GM19238 (cell line): ENCODE measurements around the gene SAFB.
"Not testable (repeated sequence)": the region's sequence is repeated elsewhere in the genome, so short reads cannot be mapped to it uniquely, and the experiment has no call there.

Experiments used
- DNase-seq: peaks from one replicate; pipeline ENCODE4 v3.0.0; 2011; ENCODE audit warnings: low spot score; ENCODE audit not compliant: insufficient read length

Gene SAFB

GRCh38 chr19:5594521-5594950 lies 28.3 kb upstream of the SAFB start:
- DNase-seq = no peak

DNA sequence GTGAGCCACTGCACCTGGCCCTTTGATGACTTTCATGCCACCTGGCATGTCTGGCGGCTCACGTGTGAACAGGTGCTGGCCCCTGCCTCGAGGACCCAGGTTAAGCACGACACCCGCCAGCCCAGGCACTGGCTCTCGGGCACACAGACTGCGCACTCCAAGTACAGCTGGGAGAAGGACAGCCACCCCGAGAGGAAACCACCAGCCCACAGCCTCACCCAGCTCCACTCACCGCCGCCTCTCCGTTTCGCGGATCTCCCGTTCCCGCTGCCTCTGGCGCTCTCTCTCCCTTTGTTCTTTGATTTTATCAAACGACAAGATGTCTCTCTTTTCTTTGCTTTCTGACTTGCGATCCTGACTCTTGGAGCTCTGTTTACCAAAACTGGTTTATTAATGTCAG lies 27.8 kb upstream of the SAFB start:
- DNase-seq = no peak

DNA sequence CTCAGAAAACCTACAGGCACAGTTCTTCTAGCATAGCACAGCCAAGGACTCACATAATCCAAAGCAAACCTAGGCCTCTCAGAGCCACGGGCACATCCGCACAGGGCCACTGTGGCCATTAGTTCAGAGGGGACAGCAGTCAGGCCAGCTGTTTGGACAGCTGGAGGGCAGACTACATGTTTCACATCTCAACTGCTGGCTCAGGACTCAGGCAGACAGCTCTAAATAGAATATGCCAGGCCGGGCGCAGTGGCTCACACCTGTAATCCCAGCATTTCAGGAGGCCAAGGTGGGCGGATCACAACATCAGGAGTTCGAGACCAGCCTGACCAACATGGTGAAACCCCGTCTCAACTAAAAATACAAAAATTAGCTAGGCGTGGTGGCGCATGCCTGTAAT lies 27.1 kb upstream of the SAFB start:
- no peak for DNase-seq

- DNase-seq = no peak
These were observed 22.1 kb upstream of the SAFB start for GRCh38 chr19:5600797-5601196.

GRCh38 chr19:5603626-5604025 lies 19.3 kb upstream of the SAFB start:
- no peak for DNase-seq

DNA sequence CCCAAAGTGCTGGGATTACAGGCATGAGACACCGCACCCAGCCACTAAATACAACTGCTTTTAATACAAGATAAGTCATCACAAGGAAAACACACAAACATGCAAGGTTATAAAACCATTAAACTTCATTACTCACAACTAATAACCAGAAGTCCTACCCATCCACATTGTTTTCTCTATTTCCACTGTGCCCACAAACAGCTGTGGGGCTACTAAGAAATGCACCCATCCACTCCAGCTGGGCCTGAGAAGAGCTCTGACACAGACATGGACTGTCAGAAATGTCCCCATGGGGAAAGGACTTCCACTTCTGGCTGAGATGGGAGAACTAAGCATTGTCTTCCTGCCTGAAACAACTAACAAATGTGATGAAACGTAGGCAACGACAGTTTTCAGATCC lies 17.5 kb upstream of the SAFB start:
- DNase-seq = no peak

DNA sequence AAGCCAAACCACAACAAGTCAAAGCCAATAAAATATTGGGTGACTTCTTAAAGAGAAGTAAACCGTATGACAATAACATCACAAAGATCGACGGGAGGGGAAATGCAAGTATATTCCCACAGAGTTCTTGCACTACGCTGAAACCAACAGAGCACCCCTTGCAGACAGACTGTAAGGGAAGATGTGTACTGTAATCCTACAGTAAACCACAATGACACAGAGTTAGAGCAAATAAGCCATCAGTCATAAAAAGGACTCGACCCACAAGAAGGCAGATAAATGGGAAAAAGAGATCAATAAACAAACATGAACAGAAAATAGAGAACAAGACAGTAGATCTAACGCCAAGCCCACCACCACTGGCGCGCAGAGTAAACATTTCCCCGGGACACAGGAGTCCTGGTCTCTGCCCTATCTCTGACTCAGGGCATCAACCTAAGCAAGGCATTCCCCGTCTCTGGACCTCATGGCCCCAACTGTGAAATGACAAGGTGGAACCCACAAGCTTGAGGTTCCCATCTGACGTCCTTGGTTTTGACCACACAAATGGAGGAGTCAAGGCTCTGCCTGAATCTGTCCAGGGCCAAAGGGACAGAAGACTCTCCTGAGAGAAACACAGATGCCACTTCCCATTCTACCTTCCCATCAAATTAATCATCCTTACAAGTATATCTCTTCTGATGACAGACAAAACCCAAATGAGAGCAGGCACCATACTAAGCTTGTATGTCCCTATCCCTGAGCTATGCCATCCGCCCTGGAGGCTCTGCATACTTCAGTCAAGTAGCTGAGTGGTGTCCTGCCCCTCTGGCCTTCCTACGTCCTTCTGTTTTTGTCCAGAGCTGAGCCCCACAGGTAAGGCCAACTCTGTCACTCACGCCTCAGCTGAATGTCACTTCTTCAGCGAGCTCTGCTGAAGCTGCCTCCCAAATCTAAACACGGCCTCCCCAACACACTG lies 15.3 kb upstream of the SAFB start:
- no peak for DNase-seq

DNA sequence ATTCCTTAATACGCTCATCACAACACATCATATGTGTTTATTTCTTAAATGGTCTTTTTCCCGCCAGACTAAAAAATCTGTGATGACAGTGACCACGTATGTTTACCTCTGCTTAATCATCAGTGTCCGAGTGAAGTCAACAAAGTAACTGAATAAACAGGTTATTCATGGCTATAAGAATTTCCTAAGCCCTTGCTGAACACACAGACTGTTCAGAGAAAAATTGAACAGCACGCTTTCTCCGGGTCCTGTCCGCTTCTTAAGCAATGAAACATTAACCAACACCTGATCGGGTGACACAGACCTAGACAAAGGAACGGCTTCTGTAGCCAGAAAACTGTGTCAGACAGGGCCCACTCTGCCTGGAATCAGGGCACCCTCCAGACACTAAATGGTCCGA lies 14.6 kb upstream of the SAFB start:
- DNase-seq = no peak

DNA sequence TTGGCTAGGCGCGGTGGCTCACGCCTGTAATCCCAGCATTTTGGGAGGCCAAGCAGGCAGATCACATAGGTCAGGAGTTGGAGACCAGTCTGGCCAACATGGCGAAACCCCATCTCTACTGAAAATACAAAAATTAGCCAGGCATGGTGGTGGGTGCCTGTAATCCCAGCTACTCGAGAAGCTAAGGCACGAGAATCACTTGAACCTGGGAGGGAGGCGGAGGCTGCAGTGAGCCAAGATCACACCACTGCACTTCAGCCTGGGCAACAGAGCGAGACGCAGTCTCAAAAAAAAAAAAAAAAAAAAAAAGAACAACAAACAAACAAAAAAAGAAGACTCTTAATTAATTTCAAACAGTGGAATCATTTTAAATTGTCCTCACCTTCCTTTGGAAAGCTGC lies 14.1 kb upstream of the SAFB start:
- DNase-seq = not testable (repeated sequence)

GRCh38 chr19:5609881-5610448 lies 12.9 kb upstream of the SAFB start:
- no peak for DNase-seq

- no peak for DNase-seq
These were observed 9.7 kb upstream of the SAFB start for GRCh38 chr19:5612891-5613865.

GRCh38 chr19:5615756-5616327 lies 7.0 kb upstream of the SAFB start:
- DNase-seq = no peak

DNA sequence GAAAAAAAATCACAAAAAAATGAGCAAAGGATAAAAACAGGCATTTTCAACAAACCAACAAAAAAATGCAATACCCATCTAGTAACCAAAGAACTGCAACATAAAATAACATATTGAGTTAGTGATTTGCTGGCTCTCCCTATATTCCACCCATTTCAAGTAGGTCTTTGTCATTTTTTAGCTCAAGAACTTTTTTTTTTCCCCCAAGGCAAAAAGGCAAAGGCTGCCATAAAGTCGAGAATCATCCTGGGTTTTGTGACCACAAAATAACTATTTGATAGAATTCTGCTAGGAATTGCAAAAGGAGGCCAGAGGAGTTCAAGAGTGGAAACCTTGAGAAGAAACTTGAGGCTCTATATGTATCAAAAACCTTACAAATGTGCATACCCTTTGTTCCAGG lies 5.8 kb upstream of the SAFB start:
- no peak for DNase-seq

DNA sequence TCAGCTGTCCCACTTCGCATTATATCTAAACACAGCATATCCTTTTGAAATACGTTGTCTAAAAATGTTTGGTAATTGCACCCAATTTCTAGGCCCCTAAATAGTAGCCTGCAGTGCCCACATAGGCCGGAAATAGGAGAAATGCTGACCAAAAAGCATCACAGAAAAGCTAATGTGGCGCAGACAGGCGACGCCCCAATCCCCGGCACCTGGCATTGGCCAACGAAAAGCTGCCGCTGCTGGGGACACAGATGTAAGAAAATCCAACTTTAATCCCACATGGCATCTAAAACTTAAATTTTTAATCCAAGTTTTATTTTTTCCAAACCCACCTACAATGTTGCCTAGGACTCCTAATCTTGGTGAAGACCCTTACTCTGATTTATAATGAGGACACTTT lies 4.3 kb upstream of the SAFB start:
- no peak for DNase-seq

GRCh38 chr19:5619946-5620345 lies 2.9 kb upstream of the SAFB start:
- DNase-seq = no peak

- DNase-seq = no peak
These were observed 1.5 kb upstream of the SAFB start for GRCh38 chr19:5621311-5621944.

GRCh38 chr19:5621945-5622464 lies 878 bp upstream of the SAFB start:
- DNase-seq = no peak

DNA sequence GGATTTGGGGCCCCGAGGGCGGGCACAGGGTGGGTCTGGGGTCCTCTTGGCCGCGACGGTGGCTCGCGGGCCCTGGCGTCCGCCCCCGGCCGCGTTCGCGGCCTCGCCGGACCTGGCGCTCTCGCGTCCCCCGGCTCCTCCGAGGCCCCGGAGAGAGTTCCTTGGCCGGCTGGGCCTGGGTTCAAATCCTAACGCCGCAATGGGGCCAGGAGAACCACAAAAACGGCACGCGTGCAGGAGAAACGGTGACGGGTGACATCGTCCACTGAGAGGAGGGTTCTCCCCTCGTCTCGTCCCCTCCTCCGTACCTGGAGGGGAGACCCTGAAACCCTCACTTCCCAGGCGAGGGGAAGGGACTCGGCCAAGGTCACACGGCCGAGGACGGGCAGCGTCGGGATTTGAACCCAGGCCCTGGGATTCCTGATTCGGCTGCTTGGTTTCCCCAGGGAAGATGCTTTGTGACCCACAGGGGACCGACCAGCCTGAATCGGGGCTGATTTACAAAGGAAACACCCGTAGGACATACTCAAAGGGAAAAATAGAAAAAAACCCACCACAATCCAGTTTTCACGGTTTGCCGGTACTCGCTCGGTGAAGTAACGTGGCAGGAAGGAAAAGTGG lies 624 bp downstream of the SAFB start:
- no peak for DNase-seq

GRCh38 chr19:5624018-5624663 lies 1.3 kb downstream of the SAFB start:
- DNase-seq = no peak
